Tibial artery (tissue), 4 donors: ENCODE data around the gene CDH4.

Experiments
- DNase-seq, 2 donors: peaks; one replicate each; pipeline ENCODE4 v3.0.0-alpha.2; 2019
- H3K27ac ChIP-seq, 2 donors: fragments of 200-600 bp; sonication (generic) in 1 of 2; 1 replicate in 1 of 2; 2 replicates in 1 of 2; pipeline ENCODE4 v1.5.1; 2018 to 2019; ENCODE audit warnings: mild to moderate bottlenecking in 1 of 2
- H3K27me3 ChIP-seq, 2 donors: fragments of 200-600 bp; sonication (generic) in 1 of 2; one replicate each; pipeline versions ENCODE4 v1.5.1 to v1.6.0; 2016 to 2019
- H3K36me3 ChIP-seq, 3 donors: fragments of 200-600 bp; sonication (generic) in 2 of 3; one replicate each; pipeline ENCODE4 v1.5.1; 2016 to 2019; ENCODE audit warnings: mild to moderate bottlenecking in 2 of 3
- H3K4me1 ChIP-seq, 4 donors: fragments of 200-600 bp; sonication (generic) in 2 of 4; 1 replicate in 3 of 4; 2 replicates in 1 of 4; pipeline ENCODE4 v1.5.1; 2016 to 2019
- H3K4me3 ChIP-seq, 2 donors: fragments of 200-600 bp; sonication (generic) in 1 of 2; 1 replicate in 1 of 2; 2 replicates in 1 of 2; pipeline ENCODE4 v1.5.1; 2018 to 2019; ENCODE audit warnings: mild to moderate bottlenecking in 2 of 2
- H3K9me3 ChIP-seq, 3 donors: fragments of 200-600 bp; sonication (generic) in 1 of 3; one replicate each; pipeline ENCODE4 v1.5.1; 2016 to 2019
- CTCF ChIP-seq, 2 experiments: fragments of 200-600 bp in 1 of 2; fragments of 450-650 bp in 1 of 2; IDR thresholded peaks; one replicate each; pipeline ENCODE4 v1.5.1; 2017 to 2019; ENCODE audit warnings: antibody characterized with exemption in 2 of 2, mild to moderate bottlenecking in 1 of 2, moderate library complexity in 1 of 2
- intact Hi-C: fragments of 100-400 bp; cut with DNase I; formaldehyde crosslinking; loops from one replicate; pipeline ENCODE4 v1.15.0; 2023; ENCODE audit warnings: low total_unique reads

CDH4 gene

GRCh38 chr20:61340157-61340556, 88.1 kb downstream of the CDH4 start:
- no peaks in the 10 kb centered on the region for H3K27me3 ChIP-seq
- intact Hi-C loops, result no loop called here

GRCh38 chr20:61341605-61342004, 89.5 kb downstream of the CDH4 start:
- Histone ChIP-seq H3K27me3 (peaks cover 0 to 13% of the 10 kb centered on the region in 2 donors), H3K4me1 (no peaks in the 10 kb centered on the region), H3K4me3 (no peak overlapping the region), H3K36me3 (no peaks in the 10 kb centered on the region), H3K27ac (no peak overlapping the region), H3K9me3 (no peaks in the 10 kb centered on the region)
- DNase-seq, result no peak
- intact Hi-C loops, result no loop called here
- no peak for TF ChIP-seq CTCF (IDR thresholded peaks at IDR 0.05)

More at GRCh38 chr20:61340157-61340556, 88.1 kb downstream of the CDH4 start:
- no peak for TF ChIP-seq CTCF (IDR thresholded peaks at IDR 0.05)
- Histone ChIP-seq H3K27ac (no peak overlapping the region), H3K4me1 (no peaks in the 10 kb centered on the region), H3K36me3 (no peaks in the 10 kb centered on the region), H3K9me3 (no peaks in the 10 kb centered on the region), H3K4me3 (no peak overlapping the region)
- DNase-seq, result no peak

GRCh38 chr20:61343934-61344333, 91.9 kb downstream of the CDH4 start:
- Histone ChIP-seq H3K9me3 (no peaks in the 10 kb centered on the region), H3K4me1 (no peaks in the 10 kb centered on the region), H3K36me3 (no peaks in the 10 kb centered on the region), H3K27me3 (peaks cover 0 to 18% of the 10 kb centered on the region in 2 donors), H3K27ac (no peak overlapping the region), H3K4me3 (no peak overlapping the region)
- intact Hi-C loops, result no loop called here
- no peak for TF ChIP-seq CTCF (IDR thresholded peaks at IDR 0.05)
- DNase-seq, result no peak

- TF ChIP-seq CTCF (IDR thresholded peaks at IDR 0.05), result no peak
Measured at GRCh38 chr20:61345656-61346055, 93.6 kb downstream of the CDH4 start.

GRCh38 chr20:61346996-61347395, 94.9 kb downstream of the CDH4 start:
- Histone ChIP-seq H3K27ac (no peak overlapping the region), H3K4me3 (no peak overlapping the region), H3K36me3 (no peaks in the 10 kb centered on the region), H3K9me3 (no peaks in the 10 kb centered on the region), H3K27me3 (peaks cover 0 to 20% of the 10 kb centered on the region in 2 donors), H3K4me1 (no peaks in the 10 kb centered on the region)
- intact Hi-C loops, result no loop called here
- DNase-seq, result no peak
- no peak for TF ChIP-seq CTCF (IDR thresholded peaks at IDR 0.05)

More at GRCh38 chr20:61345656-61346055, 93.6 kb downstream of the CDH4 start:
- Histone ChIP-seq H3K36me3 (no peaks in the 10 kb centered on the region), H3K4me3 (no peak overlapping the region), H3K4me1 (no peaks in the 10 kb centered on the region), H3K9me3 (no peaks in the 10 kb centered on the region), H3K27me3 (peaks cover 0 to 18% of the 10 kb centered on the region in 2 donors), H3K27ac (no peak overlapping the region)
- DNase-seq, result no peak
- intact Hi-C loops, result no loop called here

GRCh38 chr20:61347443-61347842, 95.4 kb downstream of the CDH4 start:
- DNase-seq, result no peak
- H3K36me3 ChIP-seq, result no peaks in the 10 kb centered on the region
- intact Hi-C loops, result no loop called here
- H3K27me3 ChIP-seq, result peaks cover 0 to 23% of the 10 kb centered on the region in 2 donors
- no peaks in the 10 kb centered on the region for H3K9me3 ChIP-seq
- H3K4me1 ChIP-seq, result no peaks in the 10 kb centered on the region
- no peak for TF ChIP-seq CTCF (IDR thresholded peaks at IDR 0.05)
- no peak overlapping the region for H3K4me3 ChIP-seq
- H3K27ac ChIP-seq, result no peak overlapping the region
